Measurements from ENCODE around the gene GRIN2C. TPM values are rescaled to one million over a fixed set of nuclear protein-coding genes. Genes with fewer than 3 reads are reported as not detected.

Gene GRIN2C
- total RNA-seq, 1 donor, result under 0.01 TPM

DNA sequence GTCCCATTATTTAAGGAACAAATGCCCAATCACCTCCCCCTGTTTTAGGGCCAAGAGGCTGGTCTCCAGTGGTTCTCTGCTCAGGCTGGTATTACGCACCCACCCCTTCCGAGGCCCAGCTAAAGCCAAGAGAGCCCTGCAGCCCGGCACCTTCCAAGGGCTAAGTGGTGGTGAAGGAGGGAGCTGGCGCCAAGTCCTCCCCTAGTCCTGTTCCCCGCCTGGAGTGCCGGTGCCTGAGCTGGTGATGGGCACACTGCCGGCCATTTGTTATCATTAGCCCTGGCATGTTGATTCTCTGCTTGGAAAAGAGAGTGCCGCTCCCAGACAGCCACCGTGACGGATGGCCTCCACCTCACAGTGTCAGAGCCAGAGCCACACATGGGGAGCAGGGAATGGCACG lies 31.9 kb downstream of the GRIN2C start:
- DNase-seq (ENCODE audit: low read depth), result no peak
- TF ChIP-seq, protein P1, sequence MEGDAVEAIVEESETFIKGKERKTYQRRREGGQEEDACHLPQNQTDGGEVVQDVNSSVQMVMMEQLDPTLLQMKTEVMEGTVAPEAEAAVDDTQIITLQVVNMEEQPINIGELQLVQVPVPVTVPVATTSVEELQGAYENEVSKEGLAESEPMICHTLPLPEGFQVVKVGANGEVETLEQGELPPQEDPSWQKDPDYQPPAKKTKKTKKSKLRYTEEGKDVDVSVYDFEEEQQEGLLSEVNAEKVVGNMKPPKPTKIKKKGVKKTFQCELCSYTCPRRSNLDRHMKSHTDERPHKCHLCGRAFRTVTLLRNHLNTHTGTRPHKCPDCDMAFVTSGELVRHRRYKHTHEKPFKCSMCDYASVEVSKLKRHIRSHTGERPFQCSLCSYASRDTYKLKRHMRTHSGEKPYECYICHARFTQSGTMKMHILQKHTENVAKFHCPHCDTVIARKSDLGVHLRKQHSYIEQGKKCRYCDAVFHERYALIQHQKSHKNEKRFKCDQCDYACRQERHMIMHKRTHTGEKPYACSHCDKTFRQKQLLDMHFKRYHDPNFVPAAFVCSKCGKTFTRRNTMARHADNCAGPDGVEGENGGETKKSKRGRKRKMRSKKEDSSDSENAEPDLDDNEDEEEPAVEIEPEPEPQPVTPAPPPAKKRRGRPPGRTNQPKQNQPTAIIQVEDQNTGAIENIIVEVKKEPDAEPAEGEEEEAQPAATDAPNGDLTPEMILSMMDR (IDR thresholded peaks at IDR 0.05; ENCODE audit: insufficient read depth, low read depth, low read length), result no peak
- no peak overlapping the region for H3K4me3 ChIP-seq (ENCODE audit: low read depth, low read length)

DNA sequence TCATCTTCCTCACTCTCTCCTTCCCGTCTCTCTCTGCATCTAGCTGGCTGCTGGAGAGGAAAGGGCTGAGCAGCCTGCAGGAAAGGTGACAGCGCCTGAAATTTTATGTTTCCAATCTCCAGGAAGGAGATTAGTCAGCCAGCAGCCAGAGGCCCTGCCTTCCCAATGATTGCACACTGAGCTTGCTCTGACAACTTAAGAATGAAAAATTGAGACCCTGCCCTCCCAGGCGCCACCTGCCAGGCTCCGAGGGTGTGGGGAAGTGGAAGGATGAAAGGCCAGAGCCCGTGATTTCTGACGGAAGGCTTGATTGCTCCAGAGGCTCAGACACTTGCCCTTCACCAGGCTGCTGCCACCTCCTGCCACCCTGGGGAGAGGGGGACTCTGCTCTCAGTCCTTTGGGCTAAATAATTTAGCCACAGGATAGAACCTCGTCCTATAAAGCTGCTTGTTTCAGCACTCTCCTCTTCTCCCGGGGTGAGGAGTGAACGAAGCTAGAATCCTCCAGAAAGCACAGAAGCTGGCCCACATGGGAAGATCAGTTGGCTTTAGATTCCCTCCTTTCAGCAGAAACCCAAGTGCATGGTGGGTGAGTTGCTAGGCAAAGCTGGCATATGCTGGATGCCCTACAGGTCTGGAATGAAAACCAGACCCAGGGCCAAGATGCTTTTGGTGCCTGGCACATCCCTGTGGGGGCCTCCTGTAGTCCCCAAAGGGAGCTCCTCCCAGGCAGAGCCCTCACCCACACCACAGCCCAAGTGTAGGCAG lies 33.5 kb downstream of the GRIN2C start:
- DNase-seq (ENCODE audit: low read depth), result no peak
- TF ChIP-seq, protein P1 (IDR thresholded peaks at IDR 0.05; ENCODE audit: insufficient read depth, low read depth, low read length), result no peak
- H3K4me3 ChIP-seq (ENCODE audit: low read depth, low read length), result no peak overlapping the region

DNA sequence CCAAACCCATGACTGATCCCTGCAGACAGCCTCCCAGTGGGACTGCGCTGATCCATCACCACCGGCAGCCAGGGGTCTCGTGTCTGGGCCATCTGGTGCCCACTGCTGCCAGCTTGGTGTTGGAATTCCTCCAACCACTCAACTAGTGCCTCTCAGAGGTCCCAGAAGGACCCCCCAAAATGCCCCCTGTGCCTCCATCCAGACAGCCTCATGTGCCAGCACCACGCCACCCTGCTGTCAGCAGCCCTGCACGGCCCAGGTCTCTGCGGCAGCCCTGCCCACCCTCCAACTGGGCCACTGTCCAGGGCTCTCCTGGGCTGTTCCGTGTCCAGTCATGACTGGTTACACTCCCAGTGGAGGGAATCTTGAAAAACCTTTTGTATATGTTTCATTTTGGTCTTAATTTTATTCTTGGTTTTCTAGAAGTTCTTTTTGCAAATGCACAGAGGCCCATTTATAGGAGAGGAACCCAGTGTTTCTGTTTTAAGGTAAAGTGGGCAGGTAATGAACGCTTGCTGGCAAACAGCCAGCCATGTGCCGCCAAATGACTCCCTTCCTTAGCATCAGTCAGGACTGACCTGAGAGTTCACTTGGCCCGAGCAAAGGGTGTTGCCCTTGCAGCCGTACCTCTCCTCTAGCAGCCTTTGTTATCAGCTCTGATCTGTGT lies 34.6 kb downstream of the GRIN2C start:
- H3K4me3 ChIP-seq (ENCODE audit: low read depth, low read length), result no peak overlapping the region
- TF ChIP-seq, protein P1 (IDR thresholded peaks at IDR 0.05; ENCODE audit: insufficient read depth, low read depth, low read length), result no peak
- DNase-seq (ENCODE audit: low read depth), result no peak

DNA sequence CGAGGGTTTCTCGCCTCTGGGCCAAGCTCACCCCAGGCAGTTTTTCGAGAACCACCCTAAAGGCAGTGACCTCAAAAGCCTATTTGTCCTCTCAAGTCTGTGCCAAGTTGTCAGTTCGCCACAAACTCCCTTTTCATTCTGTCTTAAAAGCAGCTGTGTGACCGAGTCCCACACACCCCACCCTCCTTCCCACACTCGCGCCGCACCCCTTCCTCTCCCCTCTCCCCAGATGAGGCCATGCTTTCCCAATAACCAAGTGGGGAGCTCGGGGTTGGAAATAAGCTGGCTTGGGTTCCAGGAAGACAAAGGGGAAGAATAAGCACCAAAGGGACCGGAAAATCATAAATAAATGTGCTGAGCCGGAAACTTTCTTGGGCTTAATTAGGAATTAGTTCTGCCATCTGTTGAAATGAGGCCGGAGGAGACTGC lies 36.7 kb downstream of the GRIN2C start:
- no peak overlapping the region for H3K4me3 ChIP-seq (ENCODE audit: low read depth, low read length)
- TF ChIP-seq, protein P1 (IDR thresholded peaks at IDR 0.05; ENCODE audit: insufficient read depth, low read depth, low read length), result no peak
- DNase-seq (ENCODE audit: low read depth), result no peak

DNA sequence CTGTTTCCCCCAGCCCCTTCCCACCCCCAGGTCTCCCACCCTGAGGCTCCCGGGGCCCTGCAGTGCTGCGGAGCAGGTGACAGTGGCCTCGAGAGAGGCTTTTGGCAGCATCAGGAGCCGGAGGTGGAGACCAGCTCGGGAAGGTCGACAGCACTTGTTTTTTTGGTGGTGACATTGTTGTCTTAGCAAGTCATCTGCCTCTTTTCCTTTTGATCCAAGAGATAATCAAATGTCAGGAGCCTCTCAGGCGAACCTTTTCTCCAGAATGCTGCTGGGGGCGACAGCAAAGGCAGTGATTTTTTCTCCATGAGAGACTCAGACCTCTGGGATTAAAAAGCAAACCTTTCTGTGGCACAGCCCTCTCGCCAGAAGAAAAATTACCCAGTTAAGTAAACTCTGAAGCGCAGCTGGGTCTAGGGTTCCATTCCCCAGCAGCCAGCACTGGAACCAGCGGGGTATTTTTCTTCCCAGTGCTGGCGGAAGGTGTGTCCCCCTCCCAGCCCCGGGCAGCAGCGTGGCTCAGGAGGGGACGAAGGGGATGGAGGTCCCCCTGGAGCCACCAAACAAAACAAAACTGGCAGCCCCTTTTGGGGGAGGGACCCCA lies 37.2 kb downstream of the GRIN2C start:
- TF ChIP-seq, protein P1 (IDR thresholded peaks at IDR 0.05; ENCODE audit: insufficient read depth, low read depth, low read length), result no peak
- H3K4me3 ChIP-seq (ENCODE audit: low read depth, low read length), result no peak overlapping the region
- no peak for DNase-seq (ENCODE audit: low read depth)

DNA sequence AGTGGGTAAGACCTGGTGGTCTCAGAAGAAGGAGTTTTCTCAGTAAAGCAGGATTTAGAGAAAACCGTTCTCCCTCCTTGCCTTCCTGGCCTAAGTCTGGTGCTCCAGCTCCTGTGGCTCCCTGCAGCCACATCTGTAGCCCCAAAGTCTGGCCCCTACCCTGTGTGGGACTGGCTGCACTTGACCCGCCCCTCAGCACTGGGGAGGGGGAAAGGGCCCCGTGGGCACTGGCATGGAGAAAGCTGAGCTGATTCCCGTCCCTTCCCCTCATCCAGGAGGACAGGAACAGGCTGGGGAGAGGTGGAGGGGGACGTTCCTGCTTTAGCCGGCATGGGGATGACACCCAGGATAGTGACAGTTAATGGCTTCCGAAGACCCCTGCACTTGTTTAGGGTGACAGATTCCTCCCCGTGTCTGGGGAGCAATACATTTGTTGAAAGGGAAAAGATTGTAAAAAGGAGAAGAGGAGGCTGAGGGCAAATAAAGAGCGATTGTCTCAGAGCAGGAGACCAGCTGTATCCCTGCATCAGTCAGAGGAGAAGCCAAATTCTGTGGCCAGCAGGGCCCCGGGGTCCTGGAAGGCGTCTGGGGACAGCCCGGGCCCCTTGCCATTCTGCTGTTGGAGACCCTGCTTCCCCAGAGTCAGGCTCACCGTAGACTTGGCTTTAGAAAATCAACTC lies 37.9 kb downstream of the GRIN2C start:
- no peak for DNase-seq (ENCODE audit: low read depth)
- TF ChIP-seq, protein P1 (IDR thresholded peaks at IDR 0.05; ENCODE audit: insufficient read depth, low read depth, low read length), result no peak
- H3K4me3 ChIP-seq (ENCODE audit: low read depth, low read length), result no peak overlapping the region
